PC-3 (cell line): ENCODE measurements around the gene EPHB1. TPM values are rescaled to one million over a fixed set of nuclear protein-coding genes. Genes with fewer than 3 reads are reported as not detected.

ENCODE experiments used
- ATAC-seq: fragments of 200-7000 bp; cut with Tn5 transposase; 2 replicates; pipeline ENCODE4 v1.9.1; 2020; ENCODE audit warnings: mild to moderate bottlenecking, moderate library complexity
- BruUV-seq: library from RNA; stranded (reverse); fragments of 400-500 nt; replicated peaks from 2 replicates; lab custom pipeline; 2021; lab: Mats Ljungman, UMichigan
- CTCF ChIA-PET: fragments of 300-600 bp; sonication (Branson Sonifier 250); formaldehyde crosslinking; loops from one replicate; lab custom pipeline; 2022; ENCODE audit warnings: antibody characterized with exemption; lab: Charles Lee
- POLR2A ChIA-PET: fragments of 300-600 bp; sonication (Branson Sonifier 250); formaldehyde crosslinking; loops from one replicate; lab custom pipeline; 2022; ENCODE audit warnings: antibody characterized with exemption; ENCODE audit not compliant: unreplicated experiment; lab: Charles Lee
- DNase-seq: peaks from one replicate; pipeline ENCODE4 v3.0.0-alpha.2; 2015
- H2AFZ ChIP-seq: fragments of 300-600 bp; sonication (generic); 2 replicates; pipeline ENCODE4 v1.6.0; 2016; ENCODE audit warnings: antibody characterized with exemption, low read length
- H3F3A ChIP-seq: fragments of 300-600 bp; sonication (generic); one replicate; pipeline ENCODE4 v1.6.0; 2017; ENCODE audit warnings: antibody characterized with exemption, low read length, control low read depth, mild to moderate bottlenecking; ENCODE audit not compliant: unreplicated experiment
- H3K27ac ChIP-seq: fragments of 300-600 bp; sonication (generic); 2 replicates; pipeline ENCODE4 v1.5.1; 2016; ENCODE audit warnings: mild to moderate bottlenecking, low read length
- H3K27me3 ChIP-seq: fragments of 300-600 bp; sonication (generic); 2 replicates; pipeline ENCODE4 v1.6.1; 2016; ENCODE audit warnings: low read length, mixed read lengths
- H3K36me3 ChIP-seq: fragments of 300-600 bp; sonication (generic); 2 replicates; pipeline ENCODE4 v1.6.1; 2016; ENCODE audit warnings: low read depth, mixed run types, low read length, mixed read lengths
- H3K4me1 ChIP-seq: fragments of 300-600 bp; sonication (generic); 2 replicates; pipeline ENCODE4 v1.5.1; 2016; ENCODE audit warnings: low read length; ENCODE audit not compliant: insufficient read depth
- H3K4me2 ChIP-seq: fragments of 300-600 bp; sonication (generic); 2 replicates; pipeline ENCODE4 v1.6.0; 2016; ENCODE audit warnings: low read length
- H3K4me3 ChIP-seq: fragments of 300-600 bp; sonication (generic); 2 replicates; pipeline ENCODE4 v1.5.1; 2016; ENCODE audit warnings: mild to moderate bottlenecking, low read length, mixed read lengths
- H3K79me2 ChIP-seq: fragments of 300-600 bp; sonication (generic); 2 replicates; pipeline ENCODE4 v1.6.1; 2017; ENCODE audit warnings: low read length, mixed read lengths
- H3K9ac ChIP-seq: fragments of 300-600 bp; sonication (generic); 2 replicates; pipeline ENCODE4 v1.6.0; 2016; ENCODE audit warnings: mild to moderate bottlenecking, low read length
- H3K9me2 ChIP-seq: fragments of 300-600 bp; sonication (generic); replicated peaks from 2 replicates; pipeline ENCODE4 v1.6.1; 2016; ENCODE audit warnings: mixed run types, low read length, mixed read lengths
- H3K9me3 ChIP-seq: fragments of 300-600 bp; sonication (generic); 2 replicates; pipeline ENCODE4 v1.6.1; 2016; ENCODE audit warnings: low read length, mixed read lengths
- H4K20me1 ChIP-seq: fragments of 300-600 bp; sonication (generic); 2 replicates; pipeline ENCODE4 v1.6.1; 2016; ENCODE audit warnings: low read length, mixed read lengths
- EZH2 ChIP-seq: fragments of 300-600 bp; sonication (generic); IDR thresholded peaks from one replicate; pipeline ENCODE4 v1.6.1; 2017; ENCODE audit warnings: antibody characterized with exemption, mild to moderate bottlenecking, low read length; ENCODE audit not compliant: unreplicated experiment
- EZH2phosphoT487 ChIP-seq: fragments of 300-600 bp; sonication (generic); IDR thresholded peaks from 2 replicates; pipeline ENCODE4 v1.6.1; 2018; ENCODE audit warnings: mild to moderate bottlenecking, antibody characterized with exemption, low read length, borderline replicate concordance
- intact Hi-C: fragments of 100-400 bp; cut with micrococcal nuclease; formaldehyde crosslinking; loops from 2 replicates; pipeline ENCODE4 v1.9.0; 2023
- total RNA-seq: library from RNA; depleted of rRNA; stranded (reverse); fragments of >200 nt; gene quantifications from 2 replicates; pipeline ENCODE4 v1.2.3, GENCODE V29; 2014
- TF ChIP-seq, protein P1 (sequence below): fragments of 300-600 bp; sonication (generic); conservative IDR thresholded peaks from 2 replicates; pipeline ENCODE4 v1.5.1; 2017; ENCODE audit warnings: antibody characterized with exemption, low read depth, mild to moderate bottlenecking, low read length

EPHB1 gene
- total RNA-seq, 1 experiment from 2014 or later: 0.69 TPM

- Histone ChIP-seq H3K4me3 (no peak overlapping the region), H3K27me3 (no peaks in the 10 kb centered on the region), H3F3A (no peaks in the 10 kb centered on the region), H3K4me1 (no peaks in the 10 kb centered on the region), H3K27ac (no peak overlapping the region), H3K79me2 (no peaks in the 10 kb centered on the region), H3K4me2 (no peak overlapping the region), H3K36me3 (no peaks in the 10 kb centered on the region), H3K9me3 (no peaks in the 10 kb centered on the region), H3K9me2 (no peaks in the 10 kb centered on the region), H2AFZ (no peak overlapping the region), H3K9ac (no peak overlapping the region), H4K20me1 (no peaks in the 10 kb centered on the region)
- ATAC-seq (no peak), DNase-seq (no peak)
- no peak for TF ChIP-seq EZH2
- TF ChIP-seq, protein P1, sequence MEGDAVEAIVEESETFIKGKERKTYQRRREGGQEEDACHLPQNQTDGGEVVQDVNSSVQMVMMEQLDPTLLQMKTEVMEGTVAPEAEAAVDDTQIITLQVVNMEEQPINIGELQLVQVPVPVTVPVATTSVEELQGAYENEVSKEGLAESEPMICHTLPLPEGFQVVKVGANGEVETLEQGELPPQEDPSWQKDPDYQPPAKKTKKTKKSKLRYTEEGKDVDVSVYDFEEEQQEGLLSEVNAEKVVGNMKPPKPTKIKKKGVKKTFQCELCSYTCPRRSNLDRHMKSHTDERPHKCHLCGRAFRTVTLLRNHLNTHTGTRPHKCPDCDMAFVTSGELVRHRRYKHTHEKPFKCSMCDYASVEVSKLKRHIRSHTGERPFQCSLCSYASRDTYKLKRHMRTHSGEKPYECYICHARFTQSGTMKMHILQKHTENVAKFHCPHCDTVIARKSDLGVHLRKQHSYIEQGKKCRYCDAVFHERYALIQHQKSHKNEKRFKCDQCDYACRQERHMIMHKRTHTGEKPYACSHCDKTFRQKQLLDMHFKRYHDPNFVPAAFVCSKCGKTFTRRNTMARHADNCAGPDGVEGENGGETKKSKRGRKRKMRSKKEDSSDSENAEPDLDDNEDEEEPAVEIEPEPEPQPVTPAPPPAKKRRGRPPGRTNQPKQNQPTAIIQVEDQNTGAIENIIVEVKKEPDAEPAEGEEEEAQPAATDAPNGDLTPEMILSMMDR: no peak
- no peak for TF ChIP-seq EZH2phosphoT487
- intact Hi-C loops: no loop called here
- POLR2A ChIA-PET: no interaction called here
- no TSS peak for BruUV-seq
- CTCF ChIA-PET: no interaction called here
These were observed 370.2 kb downstream of the EPHB1 start for GRCh38 chr3:135165260-135165659.

DNA sequence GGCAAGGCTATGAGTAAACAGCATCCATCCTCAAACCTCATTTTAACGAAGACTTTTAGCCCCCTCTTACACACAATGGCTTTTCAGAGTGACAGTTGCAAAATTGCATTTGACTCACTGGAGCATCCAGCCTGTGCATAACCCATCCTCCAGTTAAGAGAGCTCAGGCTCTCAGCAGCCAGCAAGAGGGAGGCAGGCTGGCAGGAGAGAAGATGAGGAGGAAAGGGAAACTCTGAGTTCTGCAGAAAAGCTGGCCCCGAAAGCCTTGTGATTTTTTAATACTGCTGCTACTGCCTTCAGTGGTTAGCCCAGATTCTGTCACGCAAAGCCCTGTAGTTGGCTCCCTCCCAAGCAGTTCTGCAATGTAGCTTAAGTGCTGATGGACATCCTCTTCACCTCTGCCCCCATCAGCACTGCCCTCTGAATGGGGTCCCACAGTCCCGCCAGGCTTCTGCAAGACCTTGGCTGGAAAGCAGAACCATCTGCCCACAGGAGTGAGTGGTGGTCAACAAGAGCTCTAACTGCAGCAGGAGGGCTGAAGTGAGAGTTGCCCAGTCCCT is 371.3 kb downstream of the EPHB1 start:
- TF ChIP-seq EZH2 (no peak), EZH2phosphoT487 (no peak)
- TF ChIP-seq, protein P1: no peak
- H3F3A ChIP-seq: no peaks in the 10 kb centered on the region
- no peaks in the 10 kb centered on the region for H3K79me2 ChIP-seq
- ATAC-seq: no peak
- H3K9me3 ChIP-seq: no peaks in the 10 kb centered on the region
- no peak for DNase-seq
- no peaks in the 10 kb centered on the region for H4K20me1 ChIP-seq
- H3K27me3 ChIP-seq: no peaks in the 10 kb centered on the region
- no peak overlapping the region for H3K27ac ChIP-seq
- H3K36me3 ChIP-seq: no peaks in the 10 kb centered on the region
- H3K4me2 ChIP-seq: no peak overlapping the region
- no TSS peak for BruUV-seq
- no peaks in the 10 kb centered on the region for H3K9me2 ChIP-seq
- POLR2A ChIA-PET: no interaction called here
- CTCF ChIA-PET: no interaction called here
- intact Hi-C loops: no loop called here
- no peak overlapping the region for H3K4me3 ChIP-seq
- H3K9ac ChIP-seq: no peak overlapping the region
- H2AFZ ChIP-seq: no peak overlapping the region
- H3K4me1 ChIP-seq: no peaks in the 10 kb centered on the region

GRCh38 chr3:135168822-135169221 is 373.8 kb downstream of the EPHB1 start:
- intact Hi-C loops: no loop called here
- Histone ChIP-seq H3K9me2 (no peaks in the 10 kb centered on the region), H3K9me3 (no peaks in the 10 kb centered on the region), H3K79me2 (no peaks in the 10 kb centered on the region), H2AFZ (no peak overlapping the region), H3K9ac (no peak overlapping the region), H3K27me3 (no peaks in the 10 kb centered on the region), H3K4me3 (no peak overlapping the region), H3K4me1 (no peaks in the 10 kb centered on the region), H4K20me1 (no peaks in the 10 kb centered on the region), H3F3A (no peaks in the 10 kb centered on the region), H3K36me3 (no peaks in the 10 kb centered on the region), H3K27ac (no peak overlapping the region), H3K4me2 (no peak overlapping the region)
- ATAC-seq (no peak), DNase-seq (no peak)
- TF ChIP-seq, protein P1: no peak
- TF ChIP-seq EZH2phosphoT487 (no peak), EZH2 (no peak)
- CTCF ChIA-PET: no interaction called here
- BruUV-seq: no TSS peak
- POLR2A ChIA-PET: no interaction called here
